HPDE6-E6E7 (cell line): ENCODE measurements around the gene ERV3-1.
"Not testable (repeated sequence)": the region's sequence is repeated elsewhere in the genome, so short reads cannot be mapped to it uniquely, and the experiment has no call there.

ENCODE experiments used
- DNase-seq: peaks from one replicate; pipeline ENCODE4 v3.0.0; 2011; ENCODE audit warnings: missing footprints; ENCODE audit errors: extremely low spot score

The ERV3-1 gene

GRCh38 chr7:65006094-65006992 is at the start of gene ERV3-1:
Gene ERV3-1 (minus strand): TSS chr7:65006687. CDS start chr7:64993026, 13,661 bp downstream.
- DNase-seq: peak; percentile 81

- DNase-seq: not testable (repeated sequence)
Measured at GRCh38 chr7:65055786-65056185, 49.3 kb upstream of the ERV3-1 start.

- DNase-seq: not testable (repeated sequence)
Measured at GRCh38 chr7:65054466-65054994, 48.0 kb upstream of the ERV3-1 start.

- not testable (repeated sequence) for DNase-seq
Measured at GRCh38 chr7:65051654-65052053, 45.2 kb upstream of the ERV3-1 start.

GRCh38 chr7:65051139-65051538 is 44.7 kb upstream of the ERV3-1 start:
- not testable (repeated sequence) for DNase-seq

GRCh38 chr7:65046329-65046728 is 39.8 kb upstream of the ERV3-1 start:
- DNase-seq: not testable (repeated sequence)

- DNase-seq: not testable (repeated sequence)
Measured at GRCh38 chr7:65045589-65045988, 39.1 kb upstream of the ERV3-1 start.

GRCh38 chr7:65038767-65039166 is 32.3 kb upstream of the ERV3-1 start:
- DNase-seq: not testable (repeated sequence)

- DNase-seq: peak; percentile 79
Measured at GRCh38 chr7:65037740-65038688, 31.5 kb upstream of the ERV3-1 start.

- DNase-seq: not testable (repeated sequence)
Measured at GRCh38 chr7:65036526-65036925, 30.0 kb upstream of the ERV3-1 start.

- DNase-seq: not testable (repeated sequence)
Measured at GRCh38 chr7:65035469-65035868, 29.0 kb upstream of the ERV3-1 start.

- DNase-seq: not testable (repeated sequence)
Measured at GRCh38 chr7:65034120-65034782, 27.8 kb upstream of the ERV3-1 start.

GRCh38 chr7:65033391-65033790 is 26.9 kb upstream of the ERV3-1 start:
- not testable (repeated sequence) for DNase-seq

GRCh38 chr7:65025023-65025422 is 18.5 kb upstream of the ERV3-1 start:
- not testable (repeated sequence) for DNase-seq

- not testable (repeated sequence) for DNase-seq
Measured at GRCh38 chr7:65020978-65021377, 14.5 kb upstream of the ERV3-1 start.

GRCh38 chr7:65009881-65010280 is 3.4 kb upstream of the ERV3-1 start:
- not testable (repeated sequence) for DNase-seq

GRCh38 chr7:65009394-65009793 is 2.9 kb upstream of the ERV3-1 start:
- DNase-seq: not testable (repeated sequence)

GRCh38 chr7:65007036-65007435 is 549 bp upstream of the ERV3-1 start:
- not testable (repeated sequence) for DNase-seq

- DNase-seq: no peak
Measured at GRCh38 chr7:65004575-65004974, 1.9 kb downstream of the ERV3-1 start.

- no peak for DNase-seq
Measured at GRCh38 chr7:65002972-65003585, 3.4 kb downstream of the ERV3-1 start.
